AG09309 (cell line): ENCODE data around the gene SMIM1.
"Not testable (repeated sequence)": the region's sequence is repeated elsewhere in the genome, so short reads cannot be mapped to it uniquely, and the experiment has no call there.

ENCODE experiments used
- DNase-seq: peaks from one replicate; pipeline ENCODE4 v3.0.0-alpha.2; 2010; ENCODE audit warnings: low read depth
- H3K4me3 ChIP-seq: 2 replicates; pipeline ENCODE4 v1.5.1; 2011; ENCODE audit warnings: mild to moderate bottlenecking, low read depth, low read length, moderate library complexity; ENCODE audit not compliant: control insufficient read depth
- TF ChIP-seq, protein P1 (sequence below): IDR thresholded peaks from 2 replicates; pipeline ENCODE4 v1.5.1; 2011; ENCODE audit warnings: mild to moderate bottlenecking, low read depth, low read length, inconsistent platforms; ENCODE audit not compliant: insufficient read depth, control insufficient read depth; ENCODE audit errors: missing control alignments

Gene SMIM1, protein sequence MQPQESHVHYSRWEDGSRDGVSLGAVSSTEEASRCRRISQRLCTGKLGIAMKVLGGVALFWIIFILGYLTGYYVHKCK

DNA sequence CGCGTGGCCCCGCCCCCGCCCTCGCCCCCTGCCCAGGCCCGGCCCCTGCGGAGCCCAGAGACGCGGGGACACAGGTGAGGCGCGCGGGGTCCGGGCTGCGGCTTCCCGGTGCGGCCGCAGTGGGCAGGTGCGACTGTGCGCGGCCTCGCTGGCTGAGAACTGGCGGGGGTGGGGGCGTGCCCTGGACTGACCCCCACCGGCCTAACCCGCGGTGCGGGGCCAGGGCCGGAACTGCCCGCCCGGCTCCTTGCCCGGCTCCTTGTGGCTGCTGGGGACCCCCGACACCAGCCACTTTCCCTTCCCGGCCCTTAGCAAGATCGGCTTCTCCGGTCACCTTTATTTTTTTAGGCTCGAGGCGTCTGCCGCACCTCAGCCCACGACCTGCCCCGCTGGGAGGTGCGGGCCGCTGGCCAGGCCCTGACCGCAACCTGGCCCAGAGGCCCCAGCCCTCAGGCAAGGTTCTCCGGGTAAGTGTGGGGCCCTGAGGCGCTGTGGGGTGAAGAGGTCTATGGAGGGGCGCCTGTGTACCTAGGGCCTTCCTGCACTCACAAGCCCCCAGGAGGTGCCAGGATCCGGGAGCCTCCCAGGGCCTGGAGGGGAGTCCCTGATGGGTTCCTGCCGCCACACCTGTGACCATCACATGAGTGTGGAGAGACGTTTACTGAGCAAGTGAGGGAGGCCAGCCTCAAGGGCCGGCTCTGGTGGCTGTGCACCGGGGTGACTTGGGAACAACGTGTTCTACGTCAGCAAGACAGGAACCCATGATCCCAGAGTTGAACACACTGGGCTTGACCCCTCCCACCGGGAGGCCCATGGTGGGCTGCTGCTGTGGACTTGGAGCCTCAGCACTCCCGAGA lies at the start of gene SMIM1:
TSS of gene SMIM1 (plus strand) at position 35 of the 857 bp plus-strand sequence. CDS start 2,625 bp downstream, outside the sequence.
- TF ChIP-seq, protein P1, sequence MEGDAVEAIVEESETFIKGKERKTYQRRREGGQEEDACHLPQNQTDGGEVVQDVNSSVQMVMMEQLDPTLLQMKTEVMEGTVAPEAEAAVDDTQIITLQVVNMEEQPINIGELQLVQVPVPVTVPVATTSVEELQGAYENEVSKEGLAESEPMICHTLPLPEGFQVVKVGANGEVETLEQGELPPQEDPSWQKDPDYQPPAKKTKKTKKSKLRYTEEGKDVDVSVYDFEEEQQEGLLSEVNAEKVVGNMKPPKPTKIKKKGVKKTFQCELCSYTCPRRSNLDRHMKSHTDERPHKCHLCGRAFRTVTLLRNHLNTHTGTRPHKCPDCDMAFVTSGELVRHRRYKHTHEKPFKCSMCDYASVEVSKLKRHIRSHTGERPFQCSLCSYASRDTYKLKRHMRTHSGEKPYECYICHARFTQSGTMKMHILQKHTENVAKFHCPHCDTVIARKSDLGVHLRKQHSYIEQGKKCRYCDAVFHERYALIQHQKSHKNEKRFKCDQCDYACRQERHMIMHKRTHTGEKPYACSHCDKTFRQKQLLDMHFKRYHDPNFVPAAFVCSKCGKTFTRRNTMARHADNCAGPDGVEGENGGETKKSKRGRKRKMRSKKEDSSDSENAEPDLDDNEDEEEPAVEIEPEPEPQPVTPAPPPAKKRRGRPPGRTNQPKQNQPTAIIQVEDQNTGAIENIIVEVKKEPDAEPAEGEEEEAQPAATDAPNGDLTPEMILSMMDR, result no peak
- H3K4me3 ChIP-seq, result peak within 1 kb of the TSS; percentile 38
- no peak for DNase-seq

DNA sequence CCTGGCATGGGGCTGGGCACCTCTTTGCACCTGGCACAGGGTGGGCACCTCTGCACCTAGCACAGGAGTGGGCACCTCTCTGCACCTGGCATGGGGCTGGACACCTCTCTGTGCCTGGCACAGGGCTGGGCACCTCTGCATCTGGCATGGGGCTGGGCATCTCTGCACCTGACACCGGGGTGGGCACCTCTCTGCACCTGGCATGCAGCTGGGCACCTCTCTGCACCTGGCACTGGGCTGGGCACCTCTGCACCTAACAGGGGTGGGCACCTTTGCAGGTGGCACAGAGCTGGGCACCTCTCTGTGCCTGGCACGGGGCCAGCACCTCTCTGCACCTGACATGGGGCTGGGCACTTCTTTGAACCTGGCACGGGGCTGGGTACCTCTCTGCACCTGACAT lies 49.7 kb upstream of the SMIM1 start:
- TF ChIP-seq, protein P1, result no peak
- no peak for DNase-seq
- no peak overlapping the region for H3K4me3 ChIP-seq

DNA sequence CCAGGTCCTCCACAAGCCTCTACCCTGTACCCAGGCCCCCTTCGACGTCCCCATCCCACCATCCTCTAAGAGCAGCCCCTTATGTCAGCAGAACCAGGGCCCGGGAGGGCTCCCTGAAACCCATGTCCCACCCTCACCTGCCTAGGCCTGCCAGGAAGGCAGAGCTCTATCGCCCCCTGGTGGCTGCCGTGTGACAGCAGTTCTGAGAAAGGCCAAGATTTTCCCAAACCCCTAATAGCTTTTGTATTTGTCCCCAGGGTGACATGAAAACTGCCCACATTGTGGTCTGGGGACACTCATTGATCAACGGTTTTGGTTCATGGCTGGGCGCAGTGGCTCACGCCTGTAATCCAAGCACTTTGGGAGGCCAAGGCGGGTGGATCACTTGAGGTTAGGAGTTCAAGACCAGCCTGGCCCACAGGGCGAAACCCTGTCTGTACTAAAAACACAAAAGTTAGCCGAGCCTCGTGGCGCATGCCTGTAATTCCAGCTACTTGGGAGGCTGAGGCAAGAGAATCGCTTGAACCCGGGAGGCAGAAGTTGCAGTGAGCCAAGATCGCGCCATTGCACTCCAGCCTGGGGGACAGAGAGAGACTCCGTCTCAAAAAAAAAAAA lies 48.0 kb upstream of the SMIM1 start:
- not testable (repeated sequence) for H3K4me3 ChIP-seq, DNase-seq
- TF ChIP-seq, protein P1, result peak; percentile 97

DNA sequence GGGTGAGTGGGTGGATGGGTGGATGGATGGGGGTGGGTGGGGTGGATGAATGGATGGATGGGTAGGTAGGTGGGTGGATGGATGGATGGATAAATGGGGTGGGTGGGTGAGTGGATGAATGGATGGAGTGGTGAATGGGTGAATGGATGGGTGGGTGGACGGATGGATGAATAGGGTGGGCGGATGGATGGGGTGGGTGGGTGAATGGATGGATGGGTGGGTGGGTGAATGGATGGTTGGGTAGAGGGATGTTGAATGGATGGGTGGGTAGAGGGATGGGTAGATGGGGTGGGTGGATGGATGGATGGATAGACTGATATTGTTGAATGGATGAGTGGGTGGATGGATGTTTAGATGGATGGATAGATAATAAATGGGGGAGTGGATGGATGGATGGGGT lies 47.2 kb upstream of the SMIM1 start:
- TF ChIP-seq, protein P1, result no peak
- H3K4me3 ChIP-seq, result no peak overlapping the region
- DNase-seq, result no peak

DNA sequence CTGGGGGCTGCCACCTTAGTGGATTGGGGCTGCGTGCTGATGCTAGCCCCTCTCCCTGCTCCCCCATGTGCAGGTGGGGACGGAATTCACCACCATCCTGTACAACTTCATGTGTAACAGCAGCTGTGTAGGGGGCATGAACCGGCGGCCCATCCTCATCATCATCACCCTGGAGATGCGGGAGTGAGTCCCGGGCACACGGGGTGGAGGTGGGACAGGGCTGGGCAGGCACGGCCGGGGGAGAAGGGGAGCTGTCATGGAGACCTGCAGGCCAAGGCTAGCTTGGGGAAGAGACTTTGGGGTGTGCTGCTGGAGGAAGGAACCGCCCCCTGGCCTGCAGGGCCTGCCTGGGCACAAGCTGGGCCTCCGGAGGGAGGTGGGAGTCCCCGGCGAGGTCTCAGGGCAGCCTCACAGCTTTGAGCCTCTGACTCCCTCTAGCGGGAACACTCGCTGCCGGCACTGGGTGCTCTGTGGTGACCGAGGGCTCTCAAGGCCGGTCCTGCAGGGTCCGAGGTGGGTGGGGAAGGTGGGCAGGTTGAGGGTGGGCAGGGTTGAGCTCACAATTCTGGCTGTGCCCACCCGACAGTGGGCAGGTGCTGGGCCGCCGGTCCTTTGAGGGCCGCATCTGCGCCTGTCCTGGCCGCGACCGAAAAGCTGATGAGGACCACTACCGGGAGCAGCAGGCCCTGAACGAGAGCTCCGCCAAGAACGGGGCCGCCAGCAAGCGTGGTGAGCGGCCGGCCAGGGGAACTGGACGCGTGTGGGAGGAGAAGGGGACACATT lies 45.3 kb upstream of the SMIM1 start:
- TF ChIP-seq, protein P1, result peak; percentile 57
- DNase-seq, result no peak
- H3K4me3 ChIP-seq, result no peak overlapping the region
